ENCODE data around the gene KCNH4.

Gene KCNH4

GRCh38 chr17:42135664-42136653 is 45.0 kb downstream of the KCNH4 start:
- DNase-seq = no peak

GRCh38 chr17:42135151-42135550 is 45.8 kb downstream of the KCNH4 start:
- no peak for DNase-seq

- peak in 1 of 5 experiments; percentile 41 for DNase-seq
These were observed 47.4 kb downstream of the KCNH4 start for GRCh38 chr17:42133461-42134041.

- DNase-seq = peak in 1 of 5 experiments; percentile 46
These were observed 48.0 kb downstream of the KCNH4 start for GRCh38 chr17:42132941-42133340.

- no peak for DNase-seq
These were observed 48.9 kb downstream of the KCNH4 start for GRCh38 chr17:42131981-42132432.

- DNase-seq = no peak
These were observed 49.7 kb downstream of the KCNH4 start for GRCh38 chr17:42131232-42131631.

- no peak for DNase-seq
These were observed 50.5 kb downstream of the KCNH4 start for GRCh38 chr17:42130310-42130936.

- no peak for DNase-seq
These were observed 51.7 kb downstream of the KCNH4 start for GRCh38 chr17:42129109-42129837.

GRCh38 chr17:42127414-42127813 is 53.5 kb downstream of the KCNH4 start:
- DNase-seq = no peak

GRCh38 chr17:42126836-42127235 is 54.1 kb downstream of the KCNH4 start:
- no peak for DNase-seq

- no peak for DNase-seq
These were observed 55.4 kb downstream of the KCNH4 start for GRCh38 chr17:42125565-42125964.

- DNase-seq = no peak
These were observed 56.7 kb downstream of the KCNH4 start for GRCh38 chr17:42124256-42124655.

- DNase-seq = no peak
These were observed 58.3 kb downstream of the KCNH4 start, which contains the start of gene HSPB9 for GRCh38 chr17:42122371-42123303. HSPB9 (plus strand) TSS chr17:42122804; CDS start chr17:42122851, 47 bp downstream.

- DNase-seq = peak; percentile 47 to 84 (median 64)
These were observed 59.9 kb downstream of the KCNH4 start, which contains the start of gene KAT2A for GRCh38 chr17:42120770-42121769. KAT2A (minus strand) TSS chr17:42121367; CDS start chr17:42121304, 63 bp downstream.

GRCh38 chr17:42120161-42120769 is 60.7 kb downstream of the KCNH4 start:
- no peak for DNase-seq

GRCh38 chr17:42119301-42119700 is 61.6 kb downstream of the KCNH4 start:
- no peak for DNase-seq

GRCh38 chr17:42118545-42118944 is 62.4 kb downstream of the KCNH4 start:
- peak in 1 of 5 experiments; percentile 58 for DNase-seq

- DNase-seq = no peak
These were observed 62.8 kb downstream of the KCNH4 start for GRCh38 chr17:42118126-42118510.

- DNase-seq = no peak
These were observed 63.4 kb downstream of the KCNH4 start for GRCh38 chr17:42117397-42118125.
